ENCODE results near the gene MCL1. TPM values are rescaled to one million over a fixed set of nuclear protein-coding genes. Genes with fewer than 3 reads are reported as not detected.
A peak's percentile ranks its signal among the peaks of the same experiment; 100 is the strongest.
"Not testable (repeated sequence)": the region's sequence is repeated elsewhere in the genome, so short reads cannot be mapped to it uniquely, and the experiment has no call there.

Gene MCL1
- total RNA-seq: 100 to 1,000 TPM in 1 of 2 donors, 10 to 100 TPM in 1; 96.7 to 146 TPM

DNA sequence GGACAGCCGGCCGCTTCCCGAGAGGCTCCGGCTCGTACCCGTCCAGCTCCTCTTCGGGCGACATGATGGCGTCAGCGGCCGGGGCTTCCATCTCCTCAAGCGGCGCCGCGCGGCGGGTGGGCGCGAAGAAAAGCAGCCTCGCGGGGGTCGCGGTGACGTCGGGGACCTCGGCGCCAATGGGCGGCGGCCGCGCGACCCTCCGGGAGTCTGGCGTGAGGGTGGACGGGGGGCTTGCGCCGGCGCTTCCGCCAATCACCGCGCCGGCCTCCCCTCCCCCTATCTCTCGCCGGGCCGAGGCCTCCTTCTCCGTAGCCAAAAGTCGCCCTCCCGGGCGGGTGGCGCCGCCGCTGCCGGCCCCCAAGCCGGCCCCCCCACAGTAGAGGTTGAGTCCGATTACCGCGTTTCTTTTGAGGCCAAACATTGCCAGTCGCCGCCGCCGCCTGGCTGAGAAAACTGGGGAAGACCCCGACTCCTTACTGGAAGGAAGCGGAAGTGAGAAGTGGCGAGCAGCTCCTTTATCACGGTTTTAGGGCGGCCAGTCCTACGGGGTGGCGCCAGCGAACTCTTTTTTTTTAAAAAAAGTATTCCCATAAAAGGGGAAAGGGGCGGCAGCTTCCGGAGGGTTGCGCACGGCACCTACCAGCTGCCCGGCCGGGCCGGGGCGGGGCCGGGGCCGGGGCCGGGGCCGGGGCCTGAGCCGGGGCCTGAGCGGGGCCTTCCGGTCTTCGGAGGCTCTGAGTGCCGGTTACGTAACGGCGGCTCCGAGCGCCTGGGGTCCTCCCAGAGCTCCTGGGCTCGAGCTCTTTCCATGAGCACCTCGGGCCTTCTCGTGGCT is at the start of gene MCL1:
Gene MCL1, minus strand, starts transcription at position 501 of the 835 bp plus-strand sequence. Its CDS starts 80 bp downstream, at position 421.
- Histone ChIP-seq H3K27me3 (no peaks in the 10 kb centered on the region), H3K36me3 (peaks cover 48% of the 10 kb centered on the region), H3K27ac (peak within 1 kb of the TSS; percentile 98 to 100), H3K9me3 (no peaks in the 10 kb centered on the region), H3K4me3 (peak within 1 kb of the TSS; percentile 90 to 96), H3K4me1 (peaks cover 0 to 26% of the 10 kb centered on the region in 2 donors)
- peak; percentile 96 for DNase-seq (ENCODE audit: low spot score)
- TF ChIP-seq, protein P1, sequence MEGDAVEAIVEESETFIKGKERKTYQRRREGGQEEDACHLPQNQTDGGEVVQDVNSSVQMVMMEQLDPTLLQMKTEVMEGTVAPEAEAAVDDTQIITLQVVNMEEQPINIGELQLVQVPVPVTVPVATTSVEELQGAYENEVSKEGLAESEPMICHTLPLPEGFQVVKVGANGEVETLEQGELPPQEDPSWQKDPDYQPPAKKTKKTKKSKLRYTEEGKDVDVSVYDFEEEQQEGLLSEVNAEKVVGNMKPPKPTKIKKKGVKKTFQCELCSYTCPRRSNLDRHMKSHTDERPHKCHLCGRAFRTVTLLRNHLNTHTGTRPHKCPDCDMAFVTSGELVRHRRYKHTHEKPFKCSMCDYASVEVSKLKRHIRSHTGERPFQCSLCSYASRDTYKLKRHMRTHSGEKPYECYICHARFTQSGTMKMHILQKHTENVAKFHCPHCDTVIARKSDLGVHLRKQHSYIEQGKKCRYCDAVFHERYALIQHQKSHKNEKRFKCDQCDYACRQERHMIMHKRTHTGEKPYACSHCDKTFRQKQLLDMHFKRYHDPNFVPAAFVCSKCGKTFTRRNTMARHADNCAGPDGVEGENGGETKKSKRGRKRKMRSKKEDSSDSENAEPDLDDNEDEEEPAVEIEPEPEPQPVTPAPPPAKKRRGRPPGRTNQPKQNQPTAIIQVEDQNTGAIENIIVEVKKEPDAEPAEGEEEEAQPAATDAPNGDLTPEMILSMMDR (IDR thresholded peaks at IDR 0.05): peak in 1 of 2 donors; percentile 33

DNA sequence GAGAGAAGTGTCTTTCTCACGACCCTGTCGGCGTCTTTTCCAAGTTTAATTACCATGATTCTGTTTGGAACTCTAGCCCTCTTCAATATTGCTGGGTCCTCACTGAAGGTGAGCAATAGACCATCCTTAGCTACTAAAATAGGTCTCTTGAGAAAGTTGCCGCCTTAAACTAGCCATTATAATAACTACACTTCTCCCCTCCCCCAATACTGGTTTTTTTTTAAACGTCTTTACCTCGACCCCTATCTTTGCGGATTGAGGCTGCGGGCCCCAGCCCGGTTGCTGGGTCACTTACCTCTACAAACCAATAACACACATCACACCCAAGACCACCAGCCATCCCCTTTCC is 49.3 kb upstream of the MCL1 start:
- TF ChIP-seq, protein P1 (IDR thresholded peaks at IDR 0.05): no peak
- Histone ChIP-seq H3K4me3 (peak overlapping the region; percentile 71 to 75), H3K27me3 (no peaks in the 10 kb centered on the region), H3K27ac (peak overlapping the region; percentile 96 to 98), H3K36me3 (peaks cover 41% of the 10 kb centered on the region), H3K4me1 (peaks cover 0 to 22% of the 10 kb centered on the region in 2 donors), H3K9me3 (no peaks in the 10 kb centered on the region)
- DNase-seq (ENCODE audit: low spot score): no peak

DNA sequence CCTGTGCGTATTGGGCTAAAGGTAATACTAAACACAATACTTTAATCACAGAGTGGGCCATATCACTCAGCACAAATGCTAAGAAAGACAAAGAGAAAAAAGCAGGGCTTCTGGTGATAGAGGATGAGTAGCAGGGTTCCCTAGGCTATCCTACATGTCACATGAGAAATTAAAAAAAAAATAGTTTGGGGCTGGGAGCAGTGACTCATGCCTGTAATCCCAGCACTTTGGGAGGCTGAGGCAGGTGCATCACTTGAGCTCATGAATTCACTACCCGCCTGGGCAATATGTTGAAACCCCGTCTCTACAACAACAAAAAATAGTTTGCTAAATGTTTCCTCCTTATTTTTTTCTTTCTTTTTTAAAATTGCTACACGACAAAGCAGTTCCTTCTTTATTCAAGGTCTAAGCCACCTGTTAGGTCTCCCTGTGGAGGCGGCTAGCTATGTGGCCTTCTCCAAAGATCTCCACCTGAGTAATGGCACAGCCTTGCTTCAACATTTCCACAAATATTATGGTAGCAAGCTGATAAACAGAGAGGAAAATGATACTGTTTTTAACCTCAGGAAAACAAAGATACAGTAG is 48.5 kb upstream of the MCL1 start:
- TF ChIP-seq, protein P1 (IDR thresholded peaks at IDR 0.05): no peak
- H3K4me3 ChIP-seq: peak overlapping the region in 1 of 2 donors; percentile 71
- H3K9me3 ChIP-seq: no peaks in the 10 kb centered on the region
- no peaks in the 10 kb centered on the region for H3K27me3 ChIP-seq
- H3K27ac ChIP-seq: peak overlapping the region; percentile 96 to 98
- peaks cover 0 to 25% of the 10 kb centered on the region in 2 donors for H3K4me1 ChIP-seq
- H3K36me3 ChIP-seq: peaks cover 49% of the 10 kb centered on the region
- DNase-seq (ENCODE audit: low spot score): peak; percentile 42

DNA sequence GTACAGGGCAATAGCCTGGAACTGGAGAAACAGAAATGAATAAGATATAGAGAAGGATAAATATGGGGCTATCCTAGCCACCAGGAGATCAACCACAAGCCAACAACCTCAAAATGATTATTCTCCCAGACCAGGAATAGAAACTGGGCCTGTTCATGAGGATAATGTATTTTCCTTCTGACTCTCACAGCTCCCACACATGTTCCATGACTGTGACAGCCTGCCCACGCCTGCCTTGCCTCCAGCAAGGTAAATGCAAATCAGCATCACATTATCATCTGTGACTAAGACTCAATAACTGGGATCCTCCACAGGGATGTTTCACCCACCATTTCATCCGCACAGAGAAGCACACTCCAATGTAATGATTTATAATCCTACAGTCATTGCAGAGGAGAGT is 46.7 kb upstream of the MCL1 start:
- Histone ChIP-seq H3K4me1 (peaks cover 0 to 43% of the 10 kb centered on the region in 2 donors), H3K27ac (no peak overlapping the region), H3K9me3 (no peaks in the 10 kb centered on the region), H3K4me3 (no peak overlapping the region), H3K27me3 (no peaks in the 10 kb centered on the region), H3K36me3 (peaks cover 52% of the 10 kb centered on the region)
- DNase-seq (ENCODE audit: low spot score): no peak
- TF ChIP-seq, protein P1 (IDR thresholded peaks at IDR 0.05): no peak

DNA sequence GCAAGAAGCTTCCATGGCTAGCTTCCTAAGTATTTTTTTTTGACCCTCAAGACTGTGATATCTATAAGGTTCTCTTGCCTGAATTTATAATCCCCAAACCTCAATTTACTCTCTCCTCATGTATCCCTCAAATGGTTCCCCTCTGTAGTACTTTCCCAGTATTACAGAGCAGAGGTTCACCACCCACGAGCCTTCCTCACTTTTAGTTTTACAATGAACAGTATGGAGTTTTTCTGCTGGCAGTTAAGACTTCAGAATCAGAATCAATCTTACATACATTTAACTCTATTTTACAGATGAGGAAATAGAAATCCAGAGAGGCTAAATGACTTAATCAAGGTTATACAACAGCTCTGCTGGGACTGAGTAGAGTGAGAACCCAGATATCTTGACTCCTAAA is 45.1 kb upstream of the MCL1 start:
- H3K27me3 ChIP-seq; H3K4me3 ChIP-seq; H3K27ac ChIP-seq; DNase-seq (ENCODE audit: low spot score); H3K9me3 ChIP-seq: not testable (repeated sequence)
- Histone ChIP-seq H3K4me1 (peaks cover 0 to 50% of the 10 kb centered on the region in 2 donors), H3K36me3 (peaks cover 60% of the 10 kb centered on the region)

DNA sequence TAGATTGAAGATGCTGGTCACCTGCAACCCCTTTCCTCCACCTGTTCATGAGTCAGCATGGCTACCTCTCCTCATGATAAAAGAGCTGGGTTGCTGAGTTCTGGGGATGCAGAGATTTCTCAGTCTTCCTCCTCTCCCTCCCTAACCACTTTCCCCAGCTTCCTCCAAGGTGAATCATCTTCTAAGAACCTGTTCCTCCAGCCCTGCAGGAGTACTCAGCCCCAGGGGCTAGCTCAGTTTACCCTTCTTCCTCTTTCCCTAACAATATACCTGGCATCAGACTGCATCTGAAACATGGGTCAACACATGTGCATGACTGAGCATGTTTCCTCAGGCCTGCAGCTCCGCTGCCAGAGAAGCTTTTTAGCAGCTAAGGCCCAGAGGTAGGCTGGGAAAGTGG is 44.7 kb upstream of the MCL1 start:
- DNase-seq (ENCODE audit: low spot score): peak; percentile 28
- peaks cover 0 to 54% of the 10 kb centered on the region in 2 donors for H3K4me1 ChIP-seq
- not testable (repeated sequence) for H3K27me3 ChIP-seq, H3K9me3 ChIP-seq, H3K4me3 ChIP-seq, H3K27ac ChIP-seq
- H3K36me3 ChIP-seq: peaks cover 60% of the 10 kb centered on the region
